ENCODE results near the gene MCTP2.

DNA sequence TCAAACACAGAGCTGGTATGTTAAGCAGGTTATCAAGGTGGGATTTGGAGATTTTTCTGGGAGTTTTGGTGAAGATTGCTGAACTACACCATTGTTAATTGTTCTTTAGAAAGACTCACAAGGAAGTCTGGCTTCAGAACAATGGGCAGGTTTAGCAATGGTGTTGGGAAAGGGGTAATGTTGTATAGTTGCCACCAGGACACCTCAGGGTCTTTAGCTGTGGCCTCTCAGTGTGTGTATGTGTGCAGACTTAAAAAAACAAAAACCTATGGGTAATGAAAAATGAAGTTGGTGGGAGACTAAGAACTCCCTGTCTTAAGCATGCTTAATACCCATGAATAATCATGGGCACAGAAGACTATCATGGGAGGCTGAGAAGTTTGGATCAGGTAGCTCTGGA lies 91.7 kb downstream of the MCTP2 start:
- TF ChIP-seq, protein P1, sequence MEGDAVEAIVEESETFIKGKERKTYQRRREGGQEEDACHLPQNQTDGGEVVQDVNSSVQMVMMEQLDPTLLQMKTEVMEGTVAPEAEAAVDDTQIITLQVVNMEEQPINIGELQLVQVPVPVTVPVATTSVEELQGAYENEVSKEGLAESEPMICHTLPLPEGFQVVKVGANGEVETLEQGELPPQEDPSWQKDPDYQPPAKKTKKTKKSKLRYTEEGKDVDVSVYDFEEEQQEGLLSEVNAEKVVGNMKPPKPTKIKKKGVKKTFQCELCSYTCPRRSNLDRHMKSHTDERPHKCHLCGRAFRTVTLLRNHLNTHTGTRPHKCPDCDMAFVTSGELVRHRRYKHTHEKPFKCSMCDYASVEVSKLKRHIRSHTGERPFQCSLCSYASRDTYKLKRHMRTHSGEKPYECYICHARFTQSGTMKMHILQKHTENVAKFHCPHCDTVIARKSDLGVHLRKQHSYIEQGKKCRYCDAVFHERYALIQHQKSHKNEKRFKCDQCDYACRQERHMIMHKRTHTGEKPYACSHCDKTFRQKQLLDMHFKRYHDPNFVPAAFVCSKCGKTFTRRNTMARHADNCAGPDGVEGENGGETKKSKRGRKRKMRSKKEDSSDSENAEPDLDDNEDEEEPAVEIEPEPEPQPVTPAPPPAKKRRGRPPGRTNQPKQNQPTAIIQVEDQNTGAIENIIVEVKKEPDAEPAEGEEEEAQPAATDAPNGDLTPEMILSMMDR (IDR thresholded peaks at IDR 0.05; ENCODE audit: insufficient read depth, low read length): no peak
- TF ChIP-seq POLR2AphosphoS5 (IDR thresholded peaks at IDR 0.05; ENCODE audit: low read depth): no peak
- TF ChIP-seq, protein P2, sequence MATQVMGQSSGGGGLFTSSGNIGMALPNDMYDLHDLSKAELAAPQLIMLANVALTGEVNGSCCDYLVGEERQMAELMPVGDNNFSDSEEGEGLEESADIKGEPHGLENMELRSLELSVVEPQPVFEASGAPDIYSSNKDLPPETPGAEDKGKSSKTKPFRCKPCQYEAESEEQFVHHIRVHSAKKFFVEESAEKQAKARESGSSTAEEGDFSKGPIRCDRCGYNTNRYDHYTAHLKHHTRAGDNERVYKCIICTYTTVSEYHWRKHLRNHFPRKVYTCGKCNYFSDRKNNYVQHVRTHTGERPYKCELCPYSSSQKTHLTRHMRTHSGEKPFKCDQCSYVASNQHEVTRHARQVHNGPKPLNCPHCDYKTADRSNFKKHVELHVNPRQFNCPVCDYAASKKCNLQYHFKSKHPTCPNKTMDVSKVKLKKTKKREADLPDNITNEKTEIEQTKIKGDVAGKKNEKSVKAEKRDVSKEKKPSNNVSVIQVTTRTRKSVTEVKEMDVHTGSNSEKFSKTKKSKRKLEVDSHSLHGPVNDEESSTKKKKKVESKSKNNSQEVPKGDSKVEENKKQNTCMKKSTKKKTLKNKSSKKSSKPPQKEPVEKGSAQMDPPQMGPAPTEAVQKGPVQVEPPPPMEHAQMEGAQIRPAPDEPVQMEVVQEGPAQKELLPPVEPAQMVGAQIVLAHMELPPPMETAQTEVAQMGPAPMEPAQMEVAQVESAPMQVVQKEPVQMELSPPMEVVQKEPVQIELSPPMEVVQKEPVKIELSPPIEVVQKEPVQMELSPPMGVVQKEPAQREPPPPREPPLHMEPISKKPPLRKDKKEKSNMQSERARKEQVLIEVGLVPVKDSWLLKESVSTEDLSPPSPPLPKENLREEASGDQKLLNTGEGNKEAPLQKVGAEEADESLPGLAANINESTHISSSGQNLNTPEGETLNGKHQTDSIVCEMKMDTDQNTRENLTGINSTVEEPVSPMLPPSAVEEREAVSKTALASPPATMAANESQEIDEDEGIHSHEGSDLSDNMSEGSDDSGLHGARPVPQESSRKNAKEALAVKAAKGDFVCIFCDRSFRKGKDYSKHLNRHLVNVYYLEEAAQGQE (IDR thresholded peaks at IDR 0.05; ENCODE audit: insufficient replicate concordance, low read depth): no peak
- TF ChIP-seq GABPA (IDR thresholded peaks at IDR 0.05; ENCODE audit: low read depth): no peak
